GM10248 (cell line): ENCODE measurements around the gene TRMT112.

ENCODE experiments used
- CTCF ChIA-PET: fragments of 300-600 bp; sonication (Branson Sonifier 250); formaldehyde crosslinking; extraction: SDS; loops from one replicate; lab custom pipeline; 2021; ENCODE audit warnings: antibody characterized with exemption; lab: Yijun Ruan, JAX
- POLR2A ChIA-PET: fragments of 350-650 bp; sonication (Branson Sonifier 250); formaldehyde crosslinking; extraction: SDS; loops from one replicate; lab custom pipeline; 2020; ENCODE audit warnings: antibody characterized with exemption; lab: Yijun Ruan, JAX
- DNase-seq: peaks from one replicate; pipeline ENCODE4 v3.0.0; 2012; ENCODE audit errors: extremely low spot score
- CTCF ChIP-seq: IDR thresholded peaks from 2 replicates; pipeline ENCODE4 v1.5.1; 2012; ENCODE audit warnings: mild to moderate bottlenecking, low read depth; ENCODE audit errors: extremely low read depth, missing control alignments, control extremely low read depth

Gene TRMT112

GRCh38 chr11:64297699-64298358 lies 19.5 kb downstream of the TRMT112 start:
- no peak for TF ChIP-seq CTCF
- DNase-seq, result no peak
- CTCF ChIA-PET, result interaction anchor here (1.2 to 1.8 kb wide), 2 partner anchors 10 to 93 kb away, joined by 3 to 5 read pairs; no protein-coding TSS in a partner anchor
- POLR2A ChIA-PET, result no interaction called here

- no peak for DNase-seq
- POLR2A ChIA-PET, result no interaction called here
- TF ChIP-seq CTCF, result no peak
- CTCF ChIA-PET, result interaction anchor here (0.9 to 1.8 kb wide), 3 partner anchors 9 to 92 kb away, joined by 3 to 5 read pairs (median 3); partner anchors contain the start of gene PLCB3
Measured at GRCh38 chr11:64296830-64297698, 20.3 kb downstream of the TRMT112 start.

GRCh38 chr11:64296236-64296635 lies 21.1 kb downstream of the TRMT112 start:
- no peak for DNase-seq
- TF ChIP-seq CTCF, result no peak
- ChIA-PET POLR2A (no interaction called here), CTCF (interaction anchor here (0.8 to 1.2 kb wide), 3 partner anchors 8 to 44 kb away, joined by 3 read pairs; partner anchors contain the start of genes ESRRA and PLCB3)

GRCh38 chr11:64295760-64296159 lies 21.6 kb downstream of the TRMT112 start:
- no peak for TF ChIP-seq CTCF
- DNase-seq, result no peak
- ChIA-PET POLR2A (no interaction called here), CTCF (interaction anchor here (0.8 to 14.3 kb wide), 3 partner anchors 7 to 44 kb away, joined by 3 to 186 read pairs (median 3); partner anchors contain the start of genes CATSPERZ, ESRRA and PLCB3)

- no peak for TF ChIP-seq CTCF
- ChIA-PET POLR2A (interaction anchor here (0.6 to 0.7 kb wide), 2 partner anchors 8 to 28 kb away, joined by 6 read pairs; no protein-coding TSS in a partner anchor), CTCF (interaction anchor here (14.3 kb wide), 1 partner anchor 8 kb away, joined by 186 read pairs; the partner anchor contains the start of genes CATSPERZ and ESRRA)
- no peak for DNase-seq
Measured at GRCh38 chr11:64294774-64295173, 22.6 kb downstream of the TRMT112 start.
